Stimulated activated CD8-positive, alpha-beta memory T cell treated with anti-CD3 and anti-CD28 coated beads, Interleukin-2, amount 100 ng/mL, for 1 hour (primary cell): ENCODE measurements around the gene POLR2I.
"Not testable (repeated sequence)": the region's sequence is repeated elsewhere in the genome, so short reads cannot be mapped to it uniquely, and the experiment has no call there.

Experiments
- DNase-seq, 2 donors: peaks; one replicate each; pipeline ENCODE4 v3.0.0-alpha.2; 2020; ENCODE audit warnings: low read depth in 2 of 2

Gene POLR2I

GRCh38 chr19:36101550-36102327 is 12.9 kb downstream of the POLR2I start:
- DNase-seq = no peak

- DNase-seq = no peak
These were observed 14.2 kb downstream of the POLR2I start for GRCh38 chr19:36100476-36100875.

- DNase-seq = no peak
These were observed 15.4 kb downstream of the POLR2I start for GRCh38 chr19:36099166-36099785.

DNA sequence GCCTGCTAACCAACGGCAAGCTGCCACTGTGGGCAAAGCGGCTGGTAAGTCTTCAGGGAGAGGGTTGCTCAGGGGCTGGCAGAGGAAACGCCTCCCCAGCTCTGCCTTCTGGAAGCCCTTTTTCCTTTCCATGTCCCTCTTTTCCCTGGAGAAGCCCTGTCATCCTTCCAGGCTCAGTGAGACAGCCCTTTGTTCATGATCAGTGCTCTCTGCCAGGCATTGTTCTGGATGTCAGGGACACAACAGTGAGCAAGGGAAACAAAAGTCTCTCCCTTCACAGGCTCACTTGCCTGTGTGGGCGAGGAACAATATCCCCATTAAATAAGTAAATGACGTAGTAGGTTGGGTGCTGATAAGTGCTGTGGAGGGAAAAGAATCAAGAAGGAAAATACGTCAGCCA is 17.6 kb downstream of the POLR2I start:
- DNase-seq = no peak

DNA sequence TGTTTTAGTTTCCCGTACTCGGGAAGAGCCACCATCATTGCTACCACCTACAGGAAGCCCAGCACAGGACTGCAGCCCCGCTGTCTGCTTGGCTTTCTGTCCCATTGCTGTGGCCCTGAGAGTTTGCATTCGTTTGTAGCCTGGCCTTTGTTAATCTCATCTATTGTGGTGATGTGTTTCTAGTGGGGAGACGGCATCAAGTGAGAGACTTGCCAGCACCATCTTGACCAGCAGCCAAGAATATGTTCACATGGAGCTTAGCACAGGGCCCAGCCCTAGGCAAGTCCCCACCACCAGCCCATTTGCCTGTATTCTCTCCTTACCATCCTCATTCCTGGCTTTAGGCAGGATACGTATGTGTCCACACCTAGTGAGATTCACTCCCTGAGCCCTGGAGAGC is 21.0 kb downstream of the POLR2I start:
- DNase-seq = no peak

DNA sequence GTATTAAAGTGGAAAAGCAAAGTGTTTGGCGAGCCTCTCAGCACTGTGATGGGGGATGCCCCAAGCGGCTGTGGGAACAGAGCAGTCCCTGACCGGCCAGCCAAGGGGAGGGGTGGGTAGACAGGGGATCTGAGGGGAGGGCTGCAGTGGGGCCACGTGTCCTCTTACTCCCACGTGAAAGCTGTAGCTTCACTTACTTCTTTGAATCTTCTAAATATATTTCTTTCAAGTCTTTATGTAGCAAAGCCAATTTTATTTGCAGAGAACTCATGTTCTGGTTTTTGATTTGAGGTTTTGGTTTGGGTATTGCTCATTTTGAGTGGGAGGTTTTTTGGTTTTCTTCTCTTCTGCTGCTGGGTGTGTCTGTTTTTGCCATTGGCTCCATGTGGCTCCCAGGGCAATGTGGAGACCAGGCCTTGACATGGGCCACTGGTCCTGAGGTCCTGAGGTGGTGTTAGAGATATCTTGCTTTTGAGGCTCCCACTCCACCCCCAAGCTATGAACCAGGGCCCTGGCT is 21.5 kb downstream of the POLR2I start:
- DNase-seq = no peak

GRCh38 chr19:36092566-36092965 is 22.1 kb downstream of the POLR2I start:
- no peak for DNase-seq

DNA sequence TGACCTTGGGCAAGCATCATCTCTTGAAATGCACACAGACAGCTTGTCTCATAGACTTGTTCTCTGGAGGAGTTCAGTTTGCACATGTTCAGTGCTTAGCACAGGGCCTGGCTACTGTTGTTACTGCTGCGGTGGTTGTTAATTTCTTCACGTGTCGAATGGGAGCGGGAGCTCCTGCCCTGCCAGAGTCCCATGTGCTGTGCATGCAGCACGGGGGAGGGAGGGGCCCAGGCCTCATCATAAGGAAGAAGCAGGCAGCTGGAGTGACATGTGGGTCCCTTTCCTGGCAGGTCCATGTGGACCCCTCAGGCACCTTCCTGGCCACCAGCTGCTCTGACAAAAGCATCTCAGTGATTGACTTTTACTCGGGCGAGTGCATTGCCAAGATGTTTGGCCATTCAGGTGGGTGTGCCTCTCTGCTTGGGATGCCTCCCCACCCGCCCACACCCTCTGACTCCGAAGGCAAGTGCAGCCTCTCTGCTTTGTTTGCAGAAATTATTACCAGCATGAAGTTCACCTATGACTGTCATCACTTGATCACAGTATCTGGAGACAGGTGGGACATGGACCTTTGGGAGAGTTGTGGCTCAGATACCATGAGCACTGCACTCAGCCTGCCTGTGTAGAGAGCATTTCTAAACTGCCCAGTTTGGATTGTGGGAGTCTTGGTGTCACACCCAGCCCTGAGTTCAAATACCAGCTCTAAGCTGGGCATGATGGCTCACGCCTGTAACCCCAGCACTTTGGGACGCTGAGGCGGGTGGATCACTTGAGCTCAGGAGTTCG is 23.6 kb downstream of the POLR2I start:
- no peak for DNase-seq

GRCh38 chr19:36089847-36090246 is 24.8 kb downstream of the POLR2I start:
- no peak for DNase-seq

DNA sequence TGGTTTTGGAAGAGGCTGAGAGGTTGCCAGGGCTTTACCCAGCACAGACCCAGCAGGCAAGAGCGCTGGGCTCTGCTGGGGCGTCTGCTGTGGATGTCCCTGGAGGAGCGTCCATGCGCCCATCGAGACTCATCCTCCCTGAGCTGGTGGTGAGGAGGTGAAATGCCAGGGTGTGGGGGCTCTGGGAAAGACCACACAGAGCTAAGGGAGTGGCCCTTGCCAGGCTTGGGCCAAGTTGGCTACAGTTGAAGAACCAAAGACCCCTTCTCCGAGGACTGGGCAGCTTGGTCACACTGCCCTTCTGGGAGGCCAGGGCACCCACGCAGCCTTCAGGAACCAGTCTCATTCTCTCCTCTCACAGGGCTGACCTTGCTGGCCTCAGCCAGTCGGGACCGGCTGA is 28.3 kb downstream of the POLR2I start:
- DNase-seq = no peak

- DNase-seq = no peak
These were observed 30.3 kb downstream of the POLR2I start for GRCh38 chr19:36084231-36085009.

- no peak for DNase-seq
These were observed 31.8 kb downstream of the POLR2I start for GRCh38 chr19:36082916-36083315.

DNA sequence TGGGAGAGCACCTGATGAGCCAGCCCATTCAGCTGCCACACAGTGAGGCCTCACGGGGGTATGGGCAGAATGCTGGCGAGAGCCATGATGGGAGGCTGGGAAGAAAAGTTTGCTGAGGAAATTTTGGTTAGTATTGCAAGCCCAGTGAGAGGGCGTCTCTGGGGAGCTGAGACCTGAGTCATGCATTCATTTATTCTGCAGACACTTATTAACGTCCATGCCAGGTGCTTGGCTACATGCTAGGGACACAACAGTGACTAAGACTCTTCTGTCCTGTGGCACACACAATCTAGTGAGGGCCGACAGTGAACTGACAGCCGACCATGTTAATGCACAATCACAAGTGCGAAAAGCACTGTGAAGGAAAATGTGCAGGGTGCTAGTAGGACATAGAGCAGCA is 32.8 kb downstream of the POLR2I start:
- no peak for DNase-seq

- DNase-seq = no peak
These were observed 33.3 kb downstream of the POLR2I start for GRCh38 chr19:36081385-36081784.

DNA sequence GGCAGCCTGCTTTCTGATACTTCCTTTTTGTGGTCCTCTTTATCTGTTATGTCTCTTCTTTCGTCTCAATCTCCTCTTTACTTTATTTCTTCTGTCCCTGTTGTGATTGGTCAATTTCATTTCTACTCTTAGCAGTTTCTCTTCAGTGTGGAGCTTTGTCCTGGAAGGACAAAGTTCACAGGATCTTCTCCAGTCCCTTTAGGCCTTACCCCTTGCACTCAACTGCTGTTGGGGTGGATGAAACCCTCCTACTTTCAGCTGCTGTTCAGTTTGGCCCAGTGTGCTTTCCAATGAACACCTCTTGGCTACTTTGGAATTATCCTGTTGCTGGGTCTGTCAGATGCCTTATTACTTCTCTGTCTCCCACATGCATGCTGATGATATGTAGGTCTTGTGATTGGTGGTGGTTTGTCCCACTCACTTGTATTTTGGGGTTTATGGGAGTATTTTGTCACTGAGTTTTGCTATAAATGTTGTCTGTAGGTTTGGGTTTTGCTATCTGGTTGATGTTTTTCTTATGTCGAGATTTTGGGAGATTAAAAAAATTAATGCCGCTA is 35.2 kb downstream of the POLR2I start:
- DNase-seq = no peak

DNA sequence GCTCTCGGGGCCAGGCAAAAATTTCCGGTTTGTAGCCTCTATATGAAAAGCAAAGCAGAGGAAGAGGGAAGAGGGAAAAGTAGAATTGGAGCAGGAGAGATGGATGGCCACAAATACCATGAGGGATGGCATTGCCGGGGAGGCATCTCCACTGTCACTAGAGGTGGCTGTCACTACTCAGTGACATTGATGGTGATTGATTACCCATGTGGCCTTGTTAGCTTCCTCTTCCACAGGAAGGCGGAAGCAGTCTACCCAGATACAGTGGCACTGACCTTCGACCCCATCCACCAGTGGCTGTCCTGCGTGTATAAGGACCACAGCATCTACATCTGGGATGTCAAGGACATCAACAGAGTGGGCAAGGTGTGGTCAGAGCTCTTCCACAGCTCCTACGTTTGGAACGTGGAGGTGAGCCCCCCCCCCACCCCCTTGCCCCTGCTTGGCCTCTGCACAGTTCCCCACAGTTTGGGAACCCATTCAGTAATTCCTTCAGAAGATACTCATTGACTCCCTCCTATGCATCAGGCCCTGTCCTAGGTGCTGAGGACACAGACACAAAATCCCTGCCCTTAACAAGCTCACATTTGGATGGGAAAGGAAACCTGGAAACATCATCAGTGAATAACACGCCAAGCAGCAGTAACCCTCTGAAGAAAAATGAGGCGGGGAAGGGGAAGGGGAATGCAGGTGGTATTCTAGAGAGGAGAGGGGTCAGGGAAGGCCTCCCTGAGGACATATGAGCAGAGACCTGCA is 41.4 kb downstream of the POLR2I start:
- DNase-seq = no peak

- no peak for DNase-seq
These were observed 42.6 kb downstream of the POLR2I start for GRCh38 chr19:36072081-36072480.

GRCh38 chr19:36068810-36069499 is 45.7 kb downstream of the POLR2I start:
- not testable (repeated sequence) for DNase-seq

DNA sequence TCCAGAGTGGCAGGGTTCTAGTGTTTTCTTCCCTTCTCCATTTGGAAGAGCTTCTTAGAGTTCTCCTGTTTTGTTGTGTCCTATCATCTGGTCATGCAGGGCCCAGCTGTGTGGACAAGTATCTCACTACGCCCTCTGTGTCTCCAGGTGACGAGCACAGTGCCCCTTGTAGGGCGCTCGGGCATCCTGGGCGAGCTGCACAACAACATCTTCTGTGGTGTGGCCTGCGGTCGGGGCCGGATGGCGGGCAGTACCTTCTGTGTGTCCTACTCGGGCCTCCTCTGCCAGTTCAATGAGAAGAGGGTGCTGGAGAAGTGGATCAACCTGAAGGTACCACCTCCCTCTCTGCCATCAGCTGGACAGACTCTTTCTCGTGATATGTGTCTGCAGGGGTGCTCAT is 47.0 kb downstream of the POLR2I start:
- DNase-seq = no peak

GRCh38 chr19:36064826-36065225 is 49.8 kb downstream of the POLR2I start:
- DNase-seq = no peak
